Measurements from ENCODE around the gene GTF2H3.

DNA sequence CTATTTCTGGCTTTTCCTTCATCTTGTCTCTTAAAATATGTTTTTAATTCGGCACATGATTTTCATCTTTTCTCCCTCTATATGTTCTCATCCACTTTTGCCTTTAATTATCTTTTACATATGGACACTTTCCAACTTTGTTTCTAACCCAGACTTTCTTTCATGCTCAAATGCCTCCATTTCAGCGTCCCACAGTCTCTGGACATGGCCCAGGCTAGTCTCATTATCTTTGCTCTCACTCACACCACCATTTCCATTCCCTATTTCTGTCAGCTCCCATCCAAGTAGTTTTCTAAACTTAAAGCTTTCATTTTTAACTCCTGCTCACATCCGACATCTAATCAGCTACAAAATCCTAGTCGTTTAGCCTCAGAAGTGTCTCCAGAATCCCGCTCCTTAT lies 14.8 kb downstream of the GTF2H3 start:
- TF ChIP-seq CTCF (IDR thresholded peaks at IDR 0.05) (no peak), POLR2A (IDR thresholded peaks at IDR 0.05) (no peak)
